Natural killer cell (primary cell): ENCODE results near the gene SNX8. TPM values are rescaled to one million over a fixed set of nuclear protein-coding genes. Genes with fewer than 3 reads are reported as not detected.

Source experiments
- ATAC-seq, 3 donors: fragments of 150-1000 bp in 2 of 3; fragments of 200-7000 bp in 1 of 3; cut with Tn5 transposase; 1 replicate in 1 of 3; 2 replicates in 2 of 3; pipeline ENCODE4 v1.10.0; 2021; ENCODE audit warnings: mild to moderate bottlenecking in 2 of 3, moderate library complexity in 2 of 3
- DNase-seq, 2 donors: peaks; one replicate each; pipeline versions ENCODE4 v3.0.0 to v3.0.0-alpha.2; 2013 to 2021; ENCODE audit warnings: mixed read lengths in 1 of 2
- H3K27ac ChIP-seq: one replicate; pipeline ENCODE4 v1.5.1; 2013; ENCODE audit warnings: mild to moderate bottlenecking, low read length
- H3K27me3 ChIP-seq: one replicate; pipeline ENCODE4 v1.6.1; 2013; ENCODE audit warnings: low read length; ENCODE audit not compliant: control insufficient read depth, insufficient read depth
- H3K36me3 ChIP-seq: one replicate; pipeline ENCODE4 v1.6.1; 2013; ENCODE audit warnings: low read length; ENCODE audit not compliant: control insufficient read depth, insufficient read depth
- H3K4me1 ChIP-seq: one replicate; pipeline ENCODE4 v1.6.1; 2013; ENCODE audit warnings: low read length; ENCODE audit not compliant: control insufficient read depth, insufficient read depth
- H3K4me3 ChIP-seq: one replicate; pipeline ENCODE4 v1.5.1; 2013; ENCODE audit warnings: low read length
- H3K9me3 ChIP-seq: one replicate; pipeline ENCODE4 v1.6.1; 2013; ENCODE audit warnings: low read length; ENCODE audit not compliant: control insufficient read depth, insufficient read depth
- H3K27ac Mint-ChIP-seq, 2 donors: one replicate each; pipeline ENCODE4 v1.8.0; 2022; ENCODE audit warnings: mild to moderate bottlenecking in 2 of 2, mixed read lengths in 2 of 2, moderate library complexity in 1 of 2
- H3K27me3 Mint-ChIP-seq, 2 donors: one replicate each; pipeline ENCODE4 v1.8.0; 2022; ENCODE audit warnings: low read depth in 2 of 2, mixed read lengths in 2 of 2
- H3K36me3 Mint-ChIP-seq: one replicate; pipeline ENCODE4 v1.8.0; 2022; ENCODE audit warnings: mixed read lengths
- H3K4me1 Mint-ChIP-seq, 2 donors: one replicate each; pipeline ENCODE4 v1.8.0; 2022; ENCODE audit warnings: mixed read lengths in 2 of 2
- H3K4me3 Mint-ChIP-seq: one replicate; pipeline ENCODE4 v1.8.0; 2022; ENCODE audit warnings: mild to moderate bottlenecking, moderate library complexity, mixed read lengths
- H3K9me3 Mint-ChIP-seq, 2 donors: one replicate each; pipeline ENCODE4 v1.8.0; 2022; ENCODE audit warnings: mixed read lengths in 2 of 2
- CTCF ChIP-seq: fragments of 200-600 bp; IDR thresholded peaks from one replicate; pipeline ENCODE4 v1.8.0; 2022; ENCODE audit warnings: antibody characterized with exemption
- WGBS: methylation state at CpG from one replicate; pipeline ENCODE4 v1.1.7; 2013; ENCODE audit warnings: missing lambda C conversion rate; ENCODE audit not compliant: insufficient coverage; 5-methylcytosine and 5-hydroxymethylcytosine counted together
- intact Hi-C: fragments of 100-400 bp; cut with micrococcal nuclease; formaldehyde crosslinking; loops from one replicate; pipeline ENCODE4 v1.14.2; 2022
- total RNA-seq, 4 donors: library from RNA; stranded (reverse); fragments of 120-200 nt in 1 of 4; gene quantifications; one replicate each; pipeline versions ENCODE4 v1.2.3 to v1.2.4, GENCODE V29; 2013 to 2022

Gene SNX8
- total RNA-seq, 3 donors from 2014 or later (not counting 1 experiment from before 2014, with no cell fraction given) = 8.3 to 15.7 (median 12.6) TPM

- Histone ChIP-seq H3K9me3 (no peaks in the 10 kb centered on the region), H3K27me3 (no peaks in the 10 kb centered on the region), H3K27ac (no peak overlapping the region), H3K4me1 (peaks cover 46% of the 10 kb centered on the region), H3K36me3 (no peaks in the 10 kb centered on the region), H3K4me3 (no peak overlapping the region)
- Mint-ChIP-seq H3K36me3 (no peaks in the 10 kb centered on the region), H3K4me1 (peaks cover 8 to 24% of the 10 kb centered on the region in 2 donors), H3K27me3 (no peaks in the 10 kb centered on the region), H3K4me3 (no peak overlapping the region), H3K9me3 (no peaks in the 10 kb centered on the region), H3K27ac (no peak overlapping the region)
- intact Hi-C loops = no loop called here
- no peak for TF ChIP-seq CTCF
- ATAC-seq (no peak), DNase-seq (no peak)
- 96% methylated on average over 31 of the region's 31 CpGs for WGBS
These were observed 59.7 kb downstream of the SNX8 start for GRCh38 chr7:2254429-2255144.

- TF ChIP-seq CTCF = no peak
- DNase-seq = no peak
- ATAC-seq = no peak
- Mint-ChIP-seq H3K4me3 (no peak overlapping the region), H3K9me3 (no peaks in the 10 kb centered on the region), H3K4me1 (peaks cover 7 to 24% of the 10 kb centered on the region in 2 donors), H3K27me3 (no peaks in the 10 kb centered on the region), H3K27ac (no peak overlapping the region), H3K36me3 (no peaks in the 10 kb centered on the region)
- no peak overlapping the region for H3K27ac ChIP-seq
- H3K36me3 ChIP-seq = no peaks in the 10 kb centered on the region
- H3K4me3 ChIP-seq = no peak overlapping the region
- intact Hi-C loops = no loop called here
- no peaks in the 10 kb centered on the region for H3K27me3 ChIP-seq
- H3K4me1 ChIP-seq = peaks cover 46% of the 10 kb centered on the region
- 96% methylated on average over 32 of the region's 32 CpGs for WGBS
- no peaks in the 10 kb centered on the region for H3K9me3 ChIP-seq
These were observed 60.6 kb downstream of the SNX8 start for GRCh38 chr7:2253525-2254244.

- Mint-ChIP-seq H3K27ac (peak overlapping the region in 1 of 2 donors; percentile 73), H3K4me3 (no peak overlapping the region), H3K4me1 (peaks cover 12 to 24% of the 10 kb centered on the region in 2 donors), H3K27me3 (no peaks in the 10 kb centered on the region), H3K36me3 (no peaks in the 10 kb centered on the region), H3K9me3 (no peaks in the 10 kb centered on the region)
- Histone ChIP-seq H3K4me1 (peaks cover 48% of the 10 kb centered on the region), H3K27me3 (no peaks in the 10 kb centered on the region), H3K4me3 (no peak overlapping the region), H3K27ac (no peak overlapping the region), H3K36me3 (no peaks in the 10 kb centered on the region), H3K9me3 (no peaks in the 10 kb centered on the region)
- 95% methylated on average over 9 of the region's 9 CpGs for WGBS
- DNase-seq (no peak), ATAC-seq (no peak)
- intact Hi-C loops = no loop called here
- TF ChIP-seq CTCF = no peak
These were observed 61.2 kb downstream of the SNX8 start for GRCh38 chr7:2253021-2253420.
